Left cardiac atrium (tissue), 2 donors: ENCODE data around the gene SURF2. TPM values are rescaled to one million over a fixed set of nuclear protein-coding genes. Genes with fewer than 3 reads are reported as not detected.

Experiments used
- total RNA-seq, 2 donors: library from RNA; stranded (reverse); fragmentation: NEBNext Ultra II Directional; extraction: Animal tissue kit (Norgen Biotek cat#: 25700); gene quantifications; one replicate each; pipeline ENCODE4 v1.2.1, GENCODE V29; 2021
- donor health status: DM: no; HTN: yes; CAD: no; lungs with severe emphysema.
- donor health status: DM: yes; HTN: yes; CAD: no.

Gene SURF2
- total RNA-seq, 2 donors from 2014 or later = 10.6 to 15.5 TPM

Other genes starting within 250 kb of the SURF2 start
- 10 to 100 TPM; 27.0 to 29.3 TPM for gene RALGDS, start 235.3 kb upstream of the SURF2 start, total RNA-seq
- gene GBGT1, start 192.6 kb upstream of the SURF2 start, total RNA-seq = 10 to 100 TPM; 10.8 to 12.8 TPM
- not detected for gene OBP2B, start 147.3 kb upstream of the SURF2 start, total RNA-seq
- gene ABO, start 81.3 kb upstream of the SURF2 start, total RNA-seq = 1 to 10 TPM; 1.7 to 2.1 TPM
- 10 to 100 TPM; 11.1 to 12.2 TPM for gene SURF6, start 20.4 kb upstream of the SURF2 start, total RNA-seq
- gene MED22, start 8.4 kb upstream of the SURF2 start, total RNA-seq = 10 to 100 TPM; 18.2 to 22.7 TPM
- gene RPL7A, start 8.3 kb upstream of the SURF2 start, total RNA-seq = 1,000 to 10,000 TPM; 1,074 to 1,076 TPM
- 10 to 100 TPM; 34.1 to 42.5 TPM for gene SURF1, start 63 bp upstream of the SURF2 start, total RNA-seq
- gene SURF4, start 19.5 kb downstream of the SURF2 start, total RNA-seq = 100 to 1,000 TPM in 1 of 2 donors, 10 to 100 TPM in 1; 95.4 to 127 TPM
- gene STKLD1, start 19.8 kb downstream of the SURF2 start, total RNA-seq = 1 to 10 TPM in 1 of 2 donors, under 1 TPM in 1; 0.77 to 1.1 TPM
- 10 to 100 TPM; 12.2 to 12.6 TPM for gene REXO4, start 61.5 kb downstream of the SURF2 start, total RNA-seq
- gene ADAMTS13, start 65.8 kb downstream of the SURF2 start, total RNA-seq = 1 to 10 TPM; 2.0 to 2.3 TPM
- 10 to 100 TPM in 1 of 2 donors, 1 to 10 TPM in 1; 9.6 to 13.0 TPM for gene CACFD1, start 103.4 kb downstream of the SURF2 start, total RNA-seq
- 1 to 10 TPM; 4.3 to 7.4 TPM for gene SLC2A6, start 122.5 kb downstream of the SURF2 start, total RNA-seq
- gene MYMK, start 168.4 kb downstream of the SURF2 start, total RNA-seq = not detected
- gene ADAMTSL2, start 178.2 kb downstream of the SURF2 start, total RNA-seq = 10 to 100 TPM; 13.9 to 16.7 TPM